K562 (cell line): Measurements from ENCODE around the gene HBG1. TPM values are rescaled to one million over a fixed set of nuclear protein-coding genes. Genes with fewer than 3 reads are reported as not detected.
A peak's percentile ranks its signal among the peaks of the same experiment; 100 is the strongest.

Source experiments
- DIDO1 ChIP-seq: fragments of 450-650 bp; IDR thresholded peaks from 2 replicates; pipeline ENCODE4 v1.6.1; 2016; ENCODE audit warnings: low read depth, missing biosample characterization, missing genetic modification characterization
- ETV1 ChIP-seq: fragments of 450-650 bp; conservative IDR thresholded peaks from 2 replicates; pipeline ENCODE4 v1.6.1; 2016; ENCODE audit warnings: missing genetic modification characterization, control low read depth, low read depth, missing compliant biosample characterization
- GTF2B ChIP-seq: IDR thresholded peaks from 2 replicates; pipeline ENCODE4 v1.6.1; 2011; ENCODE audit not compliant: insufficient read length; ENCODE audit errors: extremely low read depth
- HDAC1 ChIP-seq, 2 experiments: fragments of 450-650 bp; IDR thresholded peaks; 2 replicates each; pipeline ENCODE4 v1.6.1; 2016 to 2017; ENCODE audit warnings: inconsistent platforms in 1 of 2, mild to moderate bottlenecking in 1 of 2, moderate library complexity in 1 of 2
- KDM5B ChIP-seq: fragments of 200-600 bp; sonication (generic); IDR thresholded peaks from 2 replicates; pipeline ENCODE4 v1.6.1; 2012; ENCODE audit warnings: low read depth, mild to moderate bottlenecking, moderate library complexity, low read length, control low read depth, inconsistent platforms; ENCODE audit not compliant: insufficient replicate concordance
- MLLT1 ChIP-seq, 2 experiments: fragments of 450-650 bp; IDR thresholded peaks; 2 replicates each; pipeline ENCODE4 v1.6.1; 2016
- MTA3 ChIP-seq: fragments of 450-650 bp; formaldehyde crosslinking; IDR thresholded peaks from 2 replicates; pipeline ENCODE4 v1.6.1; 2017; ENCODE audit warnings: mild to moderate bottlenecking, borderline replicate concordance
- NR2C2 ChIP-seq, 2 experiments: fragments of 200-800 bp in 1 of 2; sonication (Bioruptor generic) in 1 of 2; sonication (generic) in 1 of 2; formaldehyde crosslinking in 1 of 2; IDR thresholded peaks; 2 replicates each; pipeline versions ENCODE4 v1.6.1 to v1.8.0; 2016 to 2022; ENCODE audit warnings: mild to moderate bottlenecking in 1 of 2, missing compliant biosample characterization in 1 of 2, missing genetic modification characterization in 1 of 2, missing genetic modification reagents in 1 of 2
- PBX2 ChIP-seq, 2 experiments: IDR thresholded peaks in 1 of 2; conservative IDR thresholded peaks in 1 of 2; 2 replicates each; pipeline ENCODE4 v1.6.1; 2016; ENCODE audit warnings: low read depth in 2 of 2, mild to moderate bottlenecking in 1 of 2, missing compliant biosample characterization in 1 of 2, missing genetic modification characterization in 1 of 2, moderate library complexity in 1 of 2
- POLR2AphosphoS2 ChIP-seq: IDR thresholded peaks from 2 replicates; pipeline ENCODE4 v1.6.1; 2012; ENCODE audit warnings: low read length, improper control_type of control experiment
- RBFOX2 ChIP-seq: fragments of 200-400 bp; formaldehyde crosslinking; IDR thresholded peaks from 2 replicates; pipeline ENCODE4 v1.6.1; 2017; ENCODE audit warnings: low read depth, mild to moderate bottlenecking, low read length, moderate library complexity
- TBP ChIP-seq: optimal IDR thresholded peaks from 2 replicates; pipeline ENCODE3; 2011; ENCODE audit warnings: low read depth, low read length, improper control_type of control experiment
- ZNF592 ChIP-seq: fragments of 450-650 bp; IDR thresholded peaks from 2 replicates; pipeline ENCODE4 v1.6.1; 2017; ENCODE audit warnings: antibody characterized with exemption, mild to moderate bottlenecking
- polyA plus RNA-seq, 8 experiments: library from polyadenylated mRNA; depleted of rRNA in 4 of 8; stranded (reverse) in 5 of 8; unstranded in 3 of 8; fragments of >200 nt; fragmentation: Nextera tagmentation in 2 of 8; fragmentation: Illumina TruSeq in 1 of 8; extraction: Ambion mirVana in 2 of 8; extraction: Trizol in 1 of 8; gene quantifications; 2 replicates each; pipeline versions ENCODE4 v1.2.1 to v1.2.3, GENCODE V29; 2011 to 2014; ENCODE audit warnings: inconsistent platforms in 1 of 8, missing spikeins in 1 of 8
- total RNA-seq, 7 experiments: library from RNA; depleted of rRNA in 6 of 7; stranded (reverse); fragments of >200 nt in 6 of 7; fragmentation: Illumina TruSeq in 2 of 7; extraction: Trizol in 2 of 7; gene quantifications; 2 replicates each; pipeline versions ENCODE4 v1.2.1 to v1.2.3, GENCODE V29; 2011 to 2021; ENCODE audit warnings: low replicate concordance in 1 of 7
- TF ChIP-seq, protein P1 (sequence below): fragments of 250-450 bp; sonication (Bioruptor Pico); IDR thresholded peaks from 2 replicates; pipeline ENCODE4 v1.9.0; 2021; ENCODE audit warnings: mild to moderate bottlenecking
- TF ChIP-seq, protein P2 (sequence below): sonication (generic); formaldehyde crosslinking; IDR thresholded peaks from 2 replicates; pipeline ENCODE4 v1.8.0; 2022; ENCODE audit warnings: missing genetic modification reagents, mild to moderate bottlenecking, moderate library complexity, borderline replicate concordance

HBG1 gene
- total and polyA plus RNA-seq, 9 of the 15 experiments (the other 6 are each of a cell fraction or from before 2014, with no cell fraction given) = 1,066 to 16,338 (median 4,898) TPM

GRCh38 chr11:5269715-5270147, 20.1 kb upstream of the HBG1 start, which contains the start of gene HBE1 (continued):
- no peak for TF ChIP-seq PBX2 (CRISPR knock-in tag; IDR thresholded peaks at IDR 0.05; ENCODE audit: low read depth)
- peak; percentile 87 for TF ChIP-seq PBX2 (tag; conservative IDR thresholded peaks at IDR 0.05; ENCODE audit: low read depth)
- TF ChIP-seq HDAC1 (IDR thresholded peaks at IDR 0.05) = peak in 1 of 2 experiments; percentile 60; a peak in 1 of 4 replicates
- TF ChIP-seq MLLT1 (IDR thresholded peaks at IDR 0.05) = peak; percentile 70 to 85; a peak in 3 of 4 replicates
- peak; percentile 57; the same call in 1 of the 2 replicates for TF ChIP-seq ZNF592
- TF ChIP-seq GTF2B = peak; percentile 60
- peak; percentile 82 for TF ChIP-seq KDM5B
- TF ChIP-seq RBFOX2 = peak; percentile 75
- TF ChIP-seq MTA3 = peak; percentile 73; the same call in 1 of the 2 replicates
- peak; percentile 79; the same call in 1 of the 2 replicates for TF ChIP-seq POLR2AphosphoS2
- TF ChIP-seq DIDO1 = no peak
- TF ChIP-seq NR2C2 (CRISPR knock-in tag; IDR thresholded peaks at IDR 0.05) = no peak
- TF ChIP-seq NR2C2 (tag; IDR thresholded peaks at IDR 0.05) = peak; percentile 82; the same call in 1 of the 2 replicates
- TF ChIP-seq, protein P1, sequence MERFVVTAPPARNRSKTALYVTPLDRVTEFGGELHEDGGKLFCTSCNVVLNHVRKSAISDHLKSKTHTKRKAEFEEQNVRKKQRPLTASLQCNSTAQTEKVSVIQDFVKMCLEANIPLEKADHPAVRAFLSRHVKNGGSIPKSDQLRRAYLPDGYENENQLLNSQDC (CRISPR knock-in tag) = 0 out of 2 replicates have a peak, but pooled peaks have one; percentile 29
- TF ChIP-seq, protein P2, sequence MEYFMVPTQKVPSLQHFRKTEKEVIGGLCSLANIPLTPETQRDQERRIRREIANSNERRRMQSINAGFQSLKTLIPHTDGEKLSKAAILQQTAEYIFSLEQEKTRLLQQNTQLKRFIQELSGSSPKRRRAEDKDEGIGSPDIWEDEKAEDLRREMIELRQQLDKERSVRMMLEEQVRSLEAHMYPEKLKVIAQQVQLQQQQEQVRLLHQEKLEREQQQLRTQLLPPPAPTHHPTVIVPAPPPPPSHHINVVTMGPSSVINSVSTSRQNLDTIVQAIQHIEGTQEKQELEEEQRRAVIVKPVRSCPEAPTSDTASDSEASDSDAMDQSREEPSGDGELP (CRISPR knock-in tag) = 0 out of 2 replicates have a peak, but pooled peaks have one; percentile 15
- TF ChIP-seq ETV1 (tag) = peak; percentile 46; the same call in 1 of the 2 replicates
- peak; percentile 94 for TF ChIP-seq TBP
